ENCODE measurements around the gene DSE.

DNA sequence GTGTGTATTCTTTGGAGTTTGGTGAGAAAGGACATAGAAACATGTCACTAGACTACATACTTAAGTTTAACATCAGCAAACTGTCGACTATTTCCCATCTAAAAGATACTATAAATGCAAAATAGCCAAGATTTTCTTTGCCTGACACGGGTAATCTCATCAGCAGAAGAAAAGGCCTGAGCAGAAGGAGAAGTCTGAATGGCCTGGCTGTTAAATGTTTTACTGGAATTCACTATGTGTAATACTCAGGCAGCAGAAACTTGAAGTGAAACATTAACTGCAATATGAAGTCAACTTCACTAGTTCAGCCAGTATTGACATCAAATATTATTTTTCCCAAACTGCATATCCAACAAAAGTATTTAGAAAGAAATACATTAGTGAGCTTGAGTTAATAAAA lies 6.4 kb upstream of the DSE start:
- TF ChIP-seq, protein P1, sequence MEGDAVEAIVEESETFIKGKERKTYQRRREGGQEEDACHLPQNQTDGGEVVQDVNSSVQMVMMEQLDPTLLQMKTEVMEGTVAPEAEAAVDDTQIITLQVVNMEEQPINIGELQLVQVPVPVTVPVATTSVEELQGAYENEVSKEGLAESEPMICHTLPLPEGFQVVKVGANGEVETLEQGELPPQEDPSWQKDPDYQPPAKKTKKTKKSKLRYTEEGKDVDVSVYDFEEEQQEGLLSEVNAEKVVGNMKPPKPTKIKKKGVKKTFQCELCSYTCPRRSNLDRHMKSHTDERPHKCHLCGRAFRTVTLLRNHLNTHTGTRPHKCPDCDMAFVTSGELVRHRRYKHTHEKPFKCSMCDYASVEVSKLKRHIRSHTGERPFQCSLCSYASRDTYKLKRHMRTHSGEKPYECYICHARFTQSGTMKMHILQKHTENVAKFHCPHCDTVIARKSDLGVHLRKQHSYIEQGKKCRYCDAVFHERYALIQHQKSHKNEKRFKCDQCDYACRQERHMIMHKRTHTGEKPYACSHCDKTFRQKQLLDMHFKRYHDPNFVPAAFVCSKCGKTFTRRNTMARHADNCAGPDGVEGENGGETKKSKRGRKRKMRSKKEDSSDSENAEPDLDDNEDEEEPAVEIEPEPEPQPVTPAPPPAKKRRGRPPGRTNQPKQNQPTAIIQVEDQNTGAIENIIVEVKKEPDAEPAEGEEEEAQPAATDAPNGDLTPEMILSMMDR (conservative IDR thresholded peaks at IDR 0.05 in 1 of 2, IDR thresholded peaks at IDR 0.05 in 1 of 2; ENCODE audit: low read depth in 1 of 2, low read length in 2 of 2): no peak
- no peak for TF ChIP-seq EZH2 (IDR thresholded peaks at IDR 0.05; ENCODE audit: low read length, missing control alignments)
